Measurements from ENCODE around the gene THUMPD2. TPM values are rescaled to one million over a fixed set of nuclear protein-coding genes. Genes with fewer than 3 reads are reported as not detected.

The THUMPD2 gene
- total RNA-seq, 1 experiment from 2014 or later = 11.3 TPM

DNA sequence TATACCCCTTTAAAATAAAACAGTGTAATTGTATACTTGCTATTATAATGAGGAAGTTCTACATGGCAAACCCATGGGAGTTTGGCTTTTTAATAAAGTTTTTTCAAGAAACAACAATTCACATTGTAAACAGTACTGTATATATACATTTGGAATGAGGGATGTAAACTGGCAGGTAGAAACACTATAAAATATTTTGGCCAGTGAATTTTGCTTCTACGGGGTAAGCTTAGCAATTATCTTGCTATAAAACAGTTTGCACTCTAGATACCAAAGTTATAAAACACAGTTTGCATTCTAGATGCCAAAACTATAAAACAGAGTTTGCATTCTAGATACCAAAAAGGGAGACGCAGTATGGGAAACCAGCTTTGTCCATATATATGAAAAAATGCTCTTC lies 16.6 kb downstream of the THUMPD2 start:
- Histone ChIP-seq H3K36me3 (ENCODE audit: low read depth) (peaks cover 48% of the 10 kb centered on the region), H3K27ac (no peak overlapping the region), H3K79me2 (ENCODE audit: low read depth) (no peaks in the 10 kb centered on the region), H3K9me3 (ENCODE audit: insufficient read depth, low read depth) (no peaks in the 10 kb centered on the region), H2AFZ (no peak overlapping the region), H3K4me1 (replicated peaks; ENCODE audit: insufficient read depth) (no peaks in the 10 kb centered on the region), H3K9me2 (ENCODE audit: insufficient read depth) (no peaks in the 10 kb centered on the region), H3K4me3 (no peak overlapping the region), H3K4me2 (no peak overlapping the region), H3F3A (ENCODE audit: insufficient read depth, low read depth) (no peaks in the 10 kb centered on the region), H4K20me1 (ENCODE audit: insufficient read depth) (no peaks in the 10 kb centered on the region), H3K27me3 (ENCODE audit: insufficient read depth, low read depth) (no peaks in the 10 kb centered on the region)
- intact Hi-C loops (cut with micrococcal nuclease; ENCODE audit: unreplicated experiment) = no loop called here
- ChIA-PET POLR2A (ENCODE audit: unreplicated experiment) (no interaction called here), CTCF (no interaction called here)
- no peak for TF ChIP-seq EZH2 (IDR thresholded peaks at IDR 0.05; ENCODE audit: low read depth)
- no peak for DNase-seq
- BruUV-seq (replicated peaks) = no TSS peak

GRCh38 chr2:39757156-39757555 lies 21.9 kb downstream of the THUMPD2 start:
- Histone ChIP-seq H3K36me3 (ENCODE audit: low read depth) (peaks cover 63% of the 10 kb centered on the region; the same call in 1 of the 2 replicates), H3F3A (ENCODE audit: insufficient read depth, low read depth) (peaks cover 3% of the 10 kb centered on the region; the same call in 1 of the 2 replicates), H3K4me2 (no peak overlapping the region), H3K79me2 (ENCODE audit: low read depth) (no peaks in the 10 kb centered on the region), H3K27me3 (ENCODE audit: insufficient read depth, low read depth) (no peaks in the 10 kb centered on the region), H4K20me1 (ENCODE audit: insufficient read depth) (no peaks in the 10 kb centered on the region), H3K4me1 (replicated peaks; ENCODE audit: insufficient read depth) (no peaks in the 10 kb centered on the region), H3K27ac (no peak overlapping the region), H3K9me2 (ENCODE audit: insufficient read depth) (no peaks in the 10 kb centered on the region), H2AFZ (no peak overlapping the region), H3K4me3 (no peak overlapping the region), H3K9me3 (ENCODE audit: insufficient read depth, low read depth) (no peaks in the 10 kb centered on the region)
- TF ChIP-seq CTCF (conservative IDR thresholded peaks at IDR 0.05) = no peak
- TF ChIP-seq EZH2 (IDR thresholded peaks at IDR 0.05; ENCODE audit: low read depth) = no peak
- CTCF ChIA-PET = no interaction called here
- POLR2A ChIA-PET (ENCODE audit: unreplicated experiment) = no interaction called here
- intact Hi-C loops (cut with micrococcal nuclease; ENCODE audit: unreplicated experiment) = no loop called here
- DNase-seq = no peak
- no TSS peak for BruUV-seq (replicated peaks)

DNA sequence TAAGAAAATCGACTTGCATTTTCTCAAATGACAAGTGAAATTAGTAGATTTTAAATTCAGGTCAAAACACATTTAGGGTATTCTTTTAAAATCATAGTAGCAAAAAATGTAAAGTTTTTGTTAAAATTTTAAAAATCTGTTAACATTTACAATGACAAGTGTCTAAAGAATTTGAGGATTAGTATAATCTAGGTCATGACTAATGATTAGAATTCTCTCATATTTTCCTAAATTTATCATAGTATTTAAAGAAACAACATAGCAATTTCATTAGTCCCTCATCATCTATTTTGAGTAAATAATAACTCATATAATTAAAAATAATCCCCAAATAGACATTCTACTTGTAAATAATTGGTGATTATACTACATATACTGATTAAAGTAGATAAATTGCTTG lies 23.6 kb downstream of the THUMPD2 start:
- Histone ChIP-seq H3K27ac (no peak overlapping the region), H3K4me3 (no peak overlapping the region), H2AFZ (no peak overlapping the region), H3K79me2 (ENCODE audit: low read depth) (no peaks in the 10 kb centered on the region), H3K27me3 (ENCODE audit: insufficient read depth, low read depth) (no peaks in the 10 kb centered on the region), H4K20me1 (ENCODE audit: insufficient read depth) (no peaks in the 10 kb centered on the region), H3F3A (ENCODE audit: insufficient read depth, low read depth) (peaks cover 3% of the 10 kb centered on the region; the same call in 1 of the 2 replicates), H3K9me3 (ENCODE audit: insufficient read depth, low read depth) (no peaks in the 10 kb centered on the region), H3K4me2 (no peak overlapping the region), H3K4me1 (replicated peaks; ENCODE audit: insufficient read depth) (no peaks in the 10 kb centered on the region), H3K36me3 (ENCODE audit: low read depth) (peaks cover 60% of the 10 kb centered on the region; the same call in 1 of the 2 replicates), H3K9me2 (ENCODE audit: insufficient read depth) (no peaks in the 10 kb centered on the region)
- BruUV-seq (replicated peaks) = no TSS peak
- CTCF ChIA-PET = no interaction called here
- intact Hi-C loops (cut with micrococcal nuclease; ENCODE audit: unreplicated experiment) = no loop called here
- POLR2A ChIA-PET (ENCODE audit: unreplicated experiment) = no interaction called here
- no peak for DNase-seq
- no peak for TF ChIP-seq CTCF (conservative IDR thresholded peaks at IDR 0.05)
- no peak for TF ChIP-seq EZH2 (IDR thresholded peaks at IDR 0.05; ENCODE audit: low read depth)

DNA sequence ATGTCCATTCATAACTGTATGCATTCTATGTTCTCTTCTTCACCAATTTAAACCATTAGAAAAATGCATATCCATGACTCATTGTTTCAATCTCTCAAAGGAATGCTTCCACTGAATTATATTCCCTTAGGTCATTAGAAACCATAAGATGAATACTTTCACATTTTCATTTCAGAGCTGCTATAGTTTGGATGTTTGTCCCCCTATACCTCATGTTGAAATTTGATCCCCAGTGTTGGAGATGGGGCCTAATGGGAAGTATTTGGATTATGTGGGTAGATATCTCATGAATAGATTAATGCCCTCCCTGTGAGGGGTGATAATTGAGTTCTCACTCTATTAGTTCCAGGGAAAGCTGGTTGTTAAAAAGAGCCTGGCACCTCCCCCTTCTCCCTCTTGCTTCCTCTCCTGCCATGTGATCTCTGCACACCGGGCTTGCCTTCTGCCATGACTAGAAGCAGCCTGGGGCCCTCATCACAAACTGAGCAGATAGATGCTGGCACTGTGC lies 35.7 kb downstream of the THUMPD2 start:
- no peak for TF ChIP-seq EZH2 (IDR thresholded peaks at IDR 0.05; ENCODE audit: low read depth)
- no peak for TF ChIP-seq CTCF (conservative IDR thresholded peaks at IDR 0.05)
- Histone ChIP-seq H3K9me2 (ENCODE audit: insufficient read depth) (no peaks in the 10 kb centered on the region), H3K36me3 (ENCODE audit: low read depth) (peaks cover 49% of the 10 kb centered on the region), H3K79me2 (ENCODE audit: low read depth) (no peaks in the 10 kb centered on the region), H3K27me3 (ENCODE audit: insufficient read depth, low read depth) (no peaks in the 10 kb centered on the region), H3K4me1 (replicated peaks; ENCODE audit: insufficient read depth) (no peaks in the 10 kb centered on the region), H3K4me2 (no peak overlapping the region), H2AFZ (no peak overlapping the region), H3F3A (ENCODE audit: insufficient read depth, low read depth) (peaks cover 4% of the 10 kb centered on the region; the same call in 1 of the 2 replicates), H4K20me1 (ENCODE audit: insufficient read depth) (peaks cover 4% of the 10 kb centered on the region; the same call in 1 of the 2 replicates), H3K27ac (no peak overlapping the region), H3K9me3 (ENCODE audit: insufficient read depth, low read depth) (no peaks in the 10 kb centered on the region), H3K4me3 (no peak overlapping the region)
- intact Hi-C loops (cut with micrococcal nuclease; ENCODE audit: unreplicated experiment) = no loop called here
- POLR2A ChIA-PET (ENCODE audit: unreplicated experiment) = no interaction called here
- CTCF ChIA-PET = no interaction called here
- no TSS peak for BruUV-seq (replicated peaks)
- DNase-seq = peak in 1 of 2 experiments; percentile 51
